GM23338 (cell line): Measurements from ENCODE around the gene SERINC5. TPM values are rescaled to one million over a fixed set of nuclear protein-coding genes. Genes with fewer than 3 reads are reported as not detected.

Experiments
- ATAC-seq: fragments of 200-7000 bp; cut with Tn5 transposase; 3 replicates; pipeline ENCODE4 v1.9.1; 2020
- DNase-seq: peaks from one replicate; pipeline ENCODE4 v3.0.0-alpha.2; 2015; ENCODE audit warnings: low spot score
- H2AFZ ChIP-seq: fragments of 200-600 bp; sonication (generic); 2 replicates; pipeline ENCODE4 v1.8.0; 2016; ENCODE audit warnings: antibody characterized with exemption, mild to moderate bottlenecking, moderate library complexity
- H3F3A ChIP-seq: fragments of 200-600 bp; sonication (generic); replicated peaks from 2 replicates; pipeline ENCODE4 v1.8.0; 2017; ENCODE audit warnings: antibody characterized with exemption, mixed run types, low read depth
- H3K27ac ChIP-seq: fragments of 200-600 bp; sonication (generic); 2 replicates; pipeline ENCODE4 v1.6.1; 2016; ENCODE audit warnings: low read depth
- H3K27me3 ChIP-seq: fragments of 200-600 bp; sonication (generic); 2 replicates; pipeline ENCODE4 v1.8.0; 2016; ENCODE audit warnings: mild to moderate bottlenecking, mixed run types, moderate library complexity; ENCODE audit not compliant: insufficient read depth
- H3K36me3 ChIP-seq: fragments of 200-600 bp; sonication (generic); 2 replicates; pipeline ENCODE4 v1.8.0; 2016; ENCODE audit warnings: mild to moderate bottlenecking; ENCODE audit not compliant: insufficient read depth
- H3K4me1 ChIP-seq: fragments of 200-600 bp; sonication (generic); 2 replicates; pipeline ENCODE4 v1.8.0; 2016; ENCODE audit warnings: mild to moderate bottlenecking, moderate library complexity; ENCODE audit not compliant: insufficient read depth
- H3K4me2 ChIP-seq: fragments of 200-600 bp; sonication (generic); 2 replicates; pipeline ENCODE4 v1.7.1; 2017; ENCODE audit warnings: mixed run types
- H3K4me3 ChIP-seq: fragments of 200-600 bp; sonication (generic); 2 replicates; pipeline ENCODE4 v1.6.1; 2016; ENCODE audit warnings: mixed run types
- H3K79me2 ChIP-seq: fragments of 200-600 bp; sonication (generic); replicated peaks from 2 replicates; pipeline ENCODE4 v1.8.0; 2017; ENCODE audit warnings: mild to moderate bottlenecking; ENCODE audit not compliant: insufficient read depth
- H3K9me2 ChIP-seq: fragments of 200-600 bp; sonication (generic); 2 replicates; pipeline ENCODE4 v1.8.0; 2017; ENCODE audit not compliant: insufficient read depth
- H4K20me1 ChIP-seq: fragments of 200-600 bp; sonication (generic); replicated peaks from 2 replicates; pipeline ENCODE4 v1.8.0; 2017; ENCODE audit warnings: mild to moderate bottlenecking; ENCODE audit not compliant: insufficient read depth
- H3K27ac Mint-ChIP-seq: 2 replicates; pipeline ENCODE4 v1.8.0; 2020; ENCODE audit warnings: inconsistent platforms, mild to moderate bottlenecking, moderate library complexity, mixed read lengths
- H3K27me3 Mint-ChIP-seq: 3 replicates; pipeline ENCODE4 v1.8.0; 2022; ENCODE audit warnings: low read depth, mild to moderate bottlenecking, moderate library complexity, mixed read lengths, inconsistent platforms; ENCODE audit not compliant: insufficient read depth, poor library complexity
- H3K36me3 Mint-ChIP-seq: 3 replicates; pipeline ENCODE4 v1.8.0; 2021; ENCODE audit warnings: low read depth, mild to moderate bottlenecking, inconsistent platforms, moderate library complexity, mixed read lengths
- H3K4me1 Mint-ChIP-seq: 3 replicates; pipeline ENCODE4 v1.8.0; 2020; ENCODE audit warnings: mild to moderate bottlenecking, inconsistent platforms, mixed read lengths
- H3K4me3 Mint-ChIP-seq: 3 replicates; pipeline ENCODE4 v1.8.0; 2021; ENCODE audit warnings: moderate library complexity, mild to moderate bottlenecking, inconsistent platforms, mixed read lengths
- H3K9me3 Mint-ChIP-seq: 3 replicates; pipeline ENCODE4 v1.8.0; 2020; ENCODE audit warnings: moderate library complexity, mild to moderate bottlenecking, inconsistent platforms, mixed read lengths
- CREB1 ChIP-seq: fragments of 250-450 bp; sonication (Bioruptor Pico); IDR thresholded peaks from 2 replicates; pipeline ENCODE4 v1.5.0; 2020; ENCODE audit warnings: low read depth, mild to moderate bottlenecking, moderate library complexity
- CTCF ChIP-seq, 2 experiments: fragments of 200-600 bp in 1 of 2; sonication (generic) in 1 of 2; conservative IDR thresholded peaks; 2 replicates each; pipeline versions ENCODE4 v1.5.1 to v1.6.1; 2016 to 2017; ENCODE audit warnings: antibody characterized with exemption in 2 of 2, low read depth in 2 of 2, mild to moderate bottlenecking in 2 of 2, moderate library complexity in 1 of 2
- ETS1 ChIP-seq: IDR thresholded peaks from 2 replicates; pipeline ENCODE4 v1.6.1; 2016; ENCODE audit warnings: antibody characterized with exemption
- EZH2 ChIP-seq: fragments of 200-600 bp; sonication (generic); IDR thresholded peaks from one replicate; pipeline ENCODE4 v1.8.0; 2017; ENCODE audit warnings: antibody characterized with exemption, mild to moderate bottlenecking, low read depth; ENCODE audit not compliant: unreplicated experiment
- EZH2phosphoT487 ChIP-seq: fragments of 200-600 bp; sonication (generic); IDR thresholded peaks from one replicate; pipeline ENCODE4 v1.8.1; 2018; ENCODE audit warnings: antibody characterized with exemption; ENCODE audit not compliant: unreplicated experiment
- JUNB ChIP-seq: IDR thresholded peaks from one replicate; pipeline ENCODE4 v1.6.1; 2016; ENCODE audit warnings: antibody characterized with exemption; ENCODE audit not compliant: unreplicated experiment
- NANOG ChIP-seq: IDR thresholded peaks from 2 replicates; pipeline ENCODE4 v1.6.1; 2016; ENCODE audit warnings: antibody characterized with exemption, borderline replicate concordance
- POLR2AphosphoS5 ChIP-seq: IDR thresholded peaks from 2 replicates; pipeline ENCODE4 v1.6.1; 2016; ENCODE audit warnings: antibody characterized with exemption, low read depth
- REST ChIP-seq: IDR thresholded peaks from one replicate; pipeline ENCODE4 v1.6.1; 2018; ENCODE audit warnings: antibody characterized with exemption; ENCODE audit not compliant: unreplicated experiment
- STAT1 ChIP-seq: IDR thresholded peaks from one replicate; pipeline ENCODE4 v1.6.1; 2016; ENCODE audit warnings: antibody characterized with exemption; ENCODE audit not compliant: unreplicated experiment
- ZNF114 ChIP-seq: fragments of 250-450 bp; sonication (Bioruptor Pico); IDR thresholded peaks from 2 replicates; pipeline ENCODE4 v1.5.0; 2020; ENCODE audit warnings: mild to moderate bottlenecking, moderate library complexity
- ZNF331 ChIP-seq: fragments of 250-450 bp; sonication (Bioruptor Pico); IDR thresholded peaks from 2 replicates; pipeline ENCODE4 v1.5.0; 2020; ENCODE audit warnings: low read depth, mild to moderate bottlenecking, moderate library complexity
- ZNF462 ChIP-seq: fragments of 250-450 bp; sonication (Bioruptor Pico); IDR thresholded peaks from 2 replicates; pipeline ENCODE4 v1.5.0; 2020; ENCODE audit warnings: mild to moderate bottlenecking, moderate library complexity
- polyA plus RNA-seq: library from polyadenylated mRNA; unstranded; fragments of >200 nt; fragmentation: Nextera tagmentation; extraction: Ambion mirVana; gene quantifications from 2 replicates; pipeline ENCODE4 v1.2.1, GENCODE V29; 2016
- total RNA-seq: library from RNA; depleted of rRNA; stranded (reverse); fragments of >200 nt; shearing (Covaris generic); gene quantifications from 2 replicates; pipeline ENCODE4 v1.2.3, GENCODE V29; 2014

The SERINC5 gene
- total and polyA plus RNA-seq, 2 experiments from 2014 or later: 34.0 to 107 TPM

GRCh38 chr5:80282054-80282453, 26.2 kb upstream of the SERINC5 start (continued):
- no peak for TF ChIP-seq EZH2

GRCh38 chr5:80277191-80277590, 21.3 kb upstream of the SERINC5 start:
- no peaks in the 10 kb centered on the region for H3K4me1 Mint-ChIP-seq
- Histone ChIP-seq H3K27me3 (no peaks in the 10 kb centered on the region), H3K27ac (no peak overlapping the region), H3K4me1 (no peaks in the 10 kb centered on the region), H4K20me1 (no peaks in the 10 kb centered on the region), H3K4me3 (no peak overlapping the region), H3K79me2 (no peaks in the 10 kb centered on the region), H3K36me3 (no peaks in the 10 kb centered on the region), H3F3A (no peaks in the 10 kb centered on the region), H3K9me2 (no peaks in the 10 kb centered on the region), H3K4me2 (no peak overlapping the region), H2AFZ (no peak overlapping the region)
- H3K9me3 Mint-ChIP-seq: no peaks in the 10 kb centered on the region
- no peak overlapping the region for H3K27ac Mint-ChIP-seq
- H3K36me3 Mint-ChIP-seq: no peaks in the 10 kb centered on the region
- DNase-seq (no peak), ATAC-seq (no peak)
- TF ChIP-seq STAT1 (no peak), POLR2AphosphoS5 (no peak), REST (no peak), JUNB (no peak), NANOG (no peak), ETS1 (no peak), EZH2phosphoT487 (no peak), ZNF462 (CRISPR knock-in tag) (no peak), CTCF (conservative IDR thresholded peaks at IDR 0.05; ENCODE audit: low read depth in 2 of 2) (no peak), ZNF114 (CRISPR knock-in tag) (no peak), EZH2 (no peak), CREB1 (CRISPR knock-in tag) (no peak), ZNF331 (CRISPR knock-in tag) (no peak)
- H3K4me3 Mint-ChIP-seq: no peak overlapping the region
- peaks cover 5% of the 10 kb centered on the region for H3K27me3 Mint-ChIP-seq
